Stimulated activated naive B cell treated with anti-CD40 and anti-IgM and Interleukin-4, amounts not matched to agents 10 μg/mL and 1 μg/mL and 100 μg/mL, for 72 hours (primary cell): ENCODE results near the gene DENND6B.

Experiments
- ATAC-seq, 2 donors: fragments of 150-1000 bp; cut with Tn5 transposase; replicated peaks; 2 replicates each; pipeline ENCODE4 v1.10.0; 2021; ENCODE audit warnings: moderate library complexity in 1 of 2
- DNase-seq: peaks from one replicate; pipeline ENCODE4 v3.0.0; 2021
- H3K27ac Mint-ChIP-seq: one replicate; pipeline ENCODE4 v1.8.0; 2022; ENCODE audit warnings: mild to moderate bottlenecking, mixed read lengths
- H3K27me3 Mint-ChIP-seq, 2 donors: one replicate each; pipeline ENCODE4 v1.8.0; 2022; ENCODE audit warnings: mixed read lengths in 2 of 2
- H3K36me3 Mint-ChIP-seq, 2 donors: one replicate each; pipeline ENCODE4 v1.8.0; 2022; ENCODE audit warnings: mixed read lengths in 2 of 2, mild to moderate bottlenecking in 1 of 2
- H3K4me1 Mint-ChIP-seq, 2 donors: one replicate each; pipeline ENCODE4 v1.8.0; 2022; ENCODE audit warnings: mixed read lengths in 2 of 2, mild to moderate bottlenecking in 1 of 2
- H3K4me3 Mint-ChIP-seq, 2 donors: one replicate each; pipeline ENCODE4 v1.8.0; 2022; ENCODE audit warnings: mild to moderate bottlenecking in 2 of 2, mixed read lengths in 2 of 2, moderate library complexity in 1 of 2
- H3K9me3 Mint-ChIP-seq, 2 donors: one replicate each; pipeline ENCODE4 v1.8.0; 2022; ENCODE audit warnings: mixed read lengths in 2 of 2, mild to moderate bottlenecking in 1 of 2

Gene DENND6B

GRCh38 chr22:50286275-50286674 lies 40.5 kb downstream of the DENND6B start:
- peaks cover 0 to 24% of the 10 kb centered on the region in 2 donors for H3K27me3 Mint-ChIP-seq
- peaks cover 5 to 9% of the 10 kb centered on the region in 2 donors for H3K4me1 Mint-ChIP-seq
- no peak for ATAC-seq
- H3K9me3 Mint-ChIP-seq, result no peaks in the 10 kb centered on the region
- peaks cover 0 to 15% of the 10 kb centered on the region in 2 donors for H3K36me3 Mint-ChIP-seq
- no peak overlapping the region for H3K27ac Mint-ChIP-seq
- no peak for DNase-seq
- no peak overlapping the region for H3K4me3 Mint-ChIP-seq

GRCh38 chr22:50285568-50286229 lies 41.1 kb downstream of the DENND6B start:
- peaks cover 2 to 3% of the 10 kb centered on the region in 2 donors for H3K4me1 Mint-ChIP-seq
- H3K27ac Mint-ChIP-seq, result no peak overlapping the region
- no peaks in the 10 kb centered on the region for H3K9me3 Mint-ChIP-seq
- peaks cover 3 to 20% of the 10 kb centered on the region in 2 donors for H3K36me3 Mint-ChIP-seq
- DNase-seq (no peak), ATAC-seq (no peak)
- H3K27me3 Mint-ChIP-seq, result peaks cover 0 to 18% of the 10 kb centered on the region in 2 donors
- H3K4me3 Mint-ChIP-seq, result no peak overlapping the region

DNA sequence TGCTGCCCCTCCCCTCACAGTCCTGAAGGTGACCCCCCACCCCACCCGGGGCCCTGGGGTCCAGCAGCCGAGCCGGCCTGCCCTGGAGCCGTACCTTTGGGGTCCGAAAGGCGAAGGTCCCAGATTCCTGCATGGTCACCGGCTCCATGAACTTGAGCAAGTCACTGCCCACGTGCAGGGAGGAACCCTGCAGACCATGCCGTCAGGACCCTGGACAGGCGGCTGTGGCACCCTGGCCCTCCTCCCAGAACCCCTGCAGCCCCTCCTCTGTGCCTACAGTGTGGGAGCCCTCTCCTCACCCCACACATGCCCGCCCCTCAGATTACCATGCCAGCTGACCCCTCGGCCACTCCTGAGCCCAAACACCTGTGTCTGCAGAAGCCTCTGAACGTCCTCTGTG lies 42.3 kb downstream of the DENND6B start:
- H3K9me3 Mint-ChIP-seq, result no peaks in the 10 kb centered on the region
- H3K36me3 Mint-ChIP-seq, result peaks cover 3 to 22% of the 10 kb centered on the region in 2 donors
- H3K27ac Mint-ChIP-seq, result no peak overlapping the region
- no peak overlapping the region for H3K4me3 Mint-ChIP-seq
- ATAC-seq (no peak), DNase-seq (no peak)
- H3K27me3 Mint-ChIP-seq, result peaks cover 0 to 15% of the 10 kb centered on the region in 2 donors
- H3K4me1 Mint-ChIP-seq, result peaks cover 0 to 2% of the 10 kb centered on the region in 2 donors

- Mint-ChIP-seq H3K4me3 (no peak overlapping the region), H3K9me3 (no peaks in the 10 kb centered on the region), H3K27me3 (peaks cover 0 to 9% of the 10 kb centered on the region in 2 donors), H3K27ac (no peak overlapping the region), H3K36me3 (peaks cover 3 to 23% of the 10 kb centered on the region in 2 donors), H3K4me1 (peaks cover 0 to 2% of the 10 kb centered on the region in 2 donors)
- DNase-seq (no peak), ATAC-seq (no peak)
Measured at GRCh38 chr22:50283821-50284220, 43.0 kb downstream of the DENND6B start.

- Mint-ChIP-seq H3K4me3 (no peak overlapping the region), H3K36me3 (peaks cover 3 to 21% of the 10 kb centered on the region in 2 donors), H3K9me3 (no peaks in the 10 kb centered on the region), H3K27me3 (no peaks in the 10 kb centered on the region), H3K4me1 (no peaks in the 10 kb centered on the region), H3K27ac (peak overlapping the region; percentile 31)
- ATAC-seq (no peak), DNase-seq (no peak)
Measured at GRCh38 chr22:50282361-50283155, 44.3 kb downstream of the DENND6B start.

DNA sequence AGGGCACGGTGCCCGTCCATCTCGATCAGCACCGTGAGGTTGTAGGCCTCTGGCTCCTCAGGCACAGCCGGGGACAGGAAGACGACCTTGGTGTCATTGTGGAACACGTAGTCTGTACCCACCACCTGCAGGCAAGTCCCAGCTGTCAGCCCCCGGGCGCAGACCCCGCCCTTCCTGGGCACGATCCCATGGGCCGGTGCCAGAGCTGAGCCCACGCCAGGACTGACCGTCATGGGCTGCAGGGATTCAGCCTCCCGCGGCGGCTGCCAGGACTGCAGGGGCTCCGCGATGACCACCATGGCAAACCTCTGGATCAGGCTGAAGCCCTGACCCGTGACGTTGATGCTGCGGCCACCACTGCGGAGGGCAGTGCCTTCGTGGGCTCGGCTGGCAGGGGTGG lies 44.9 kb downstream of the DENND6B start:
- DNase-seq (no peak), ATAC-seq (no peak)
- Mint-ChIP-seq H3K4me3 (no peak overlapping the region), H3K27ac (no peak overlapping the region), H3K36me3 (peaks cover 3 to 23% of the 10 kb centered on the region in 2 donors), H3K9me3 (no peaks in the 10 kb centered on the region), H3K4me1 (no peaks in the 10 kb centered on the region), H3K27me3 (no peaks in the 10 kb centered on the region)

GRCh38 chr22:50281384-50281760 lies 45.4 kb downstream of the DENND6B start:
- Mint-ChIP-seq H3K27ac (no peak overlapping the region), H3K9me3 (no peaks in the 10 kb centered on the region), H3K36me3 (peaks cover 3 to 23% of the 10 kb centered on the region in 2 donors), H3K27me3 (no peaks in the 10 kb centered on the region), H3K4me1 (no peaks in the 10 kb centered on the region), H3K4me3 (no peak overlapping the region)
- DNase-seq (no peak), ATAC-seq (no peak)

- H3K27me3 Mint-ChIP-seq, result no peaks in the 10 kb centered on the region
- no peaks in the 10 kb centered on the region for H3K4me1 Mint-ChIP-seq
- no peak overlapping the region for H3K27ac Mint-ChIP-seq
- H3K4me3 Mint-ChIP-seq, result no peak overlapping the region
- no peaks in the 10 kb centered on the region for H3K9me3 Mint-ChIP-seq
- DNase-seq (no peak), ATAC-seq (no peak)
- peaks cover 3 to 23% of the 10 kb centered on the region in 2 donors for H3K36me3 Mint-ChIP-seq
Measured at GRCh38 chr22:50280708-50281383, 46.0 kb downstream of the DENND6B start.

- no peak for ATAC-seq
Measured at GRCh38 chr22:50280022-50280707, 46.6 kb downstream of the DENND6B start.

DNA sequence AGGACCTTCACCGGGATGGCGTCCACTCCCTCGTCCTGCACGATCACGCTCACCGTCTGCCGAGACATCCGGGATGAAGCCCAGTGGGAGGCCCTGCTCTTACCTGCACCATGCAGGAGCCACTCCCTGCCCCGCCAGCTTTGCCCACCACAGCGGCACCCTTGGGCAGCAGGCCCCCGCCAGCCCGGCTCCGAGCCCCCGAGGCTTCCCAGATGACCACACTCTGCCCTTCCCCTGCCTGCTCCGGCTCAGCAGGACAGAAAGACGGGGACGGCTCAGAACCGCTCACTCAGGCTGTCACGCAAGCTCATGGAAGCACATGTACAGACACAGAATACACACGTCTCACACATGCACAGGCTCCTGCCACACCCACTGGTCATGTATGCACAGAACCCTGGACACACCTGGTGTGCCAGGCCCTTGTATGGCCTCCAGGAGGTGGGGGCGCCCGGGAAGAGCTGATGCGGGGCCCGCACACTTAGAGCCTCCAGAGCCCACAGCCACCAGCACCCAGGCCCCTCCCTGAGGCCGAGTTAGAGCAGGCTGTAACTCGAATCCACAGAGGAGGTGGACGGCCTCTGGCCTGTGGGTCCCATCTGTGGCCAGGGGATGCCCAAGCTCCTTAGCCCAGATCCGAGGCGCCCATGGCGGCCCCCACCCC lies 47.7 kb downstream of the DENND6B start:
- Mint-ChIP-seq H3K4me1 (peaks cover 2 to 4% of the 10 kb centered on the region in 2 donors), H3K27ac (no peak overlapping the region), H3K36me3 (peaks cover 3 to 20% of the 10 kb centered on the region in 2 donors), H3K4me3 (no peak overlapping the region), H3K9me3 (no peaks in the 10 kb centered on the region), H3K27me3 (no peaks in the 10 kb centered on the region)
- no peak for DNase-seq
- no peak for ATAC-seq

More at GRCh38 chr22:50280022-50280707, 46.6 kb downstream of the DENND6B start:
- H3K27me3 Mint-ChIP-seq, result no peaks in the 10 kb centered on the region
- no peak for DNase-seq
- peaks cover 0 to 2% of the 10 kb centered on the region in 2 donors for H3K4me1 Mint-ChIP-seq
- no peak overlapping the region for H3K4me3 Mint-ChIP-seq
- peaks cover 3 to 20% of the 10 kb centered on the region in 2 donors for H3K36me3 Mint-ChIP-seq
- no peak overlapping the region for H3K27ac Mint-ChIP-seq
- no peaks in the 10 kb centered on the region for H3K9me3 Mint-ChIP-seq

GRCh38 chr22:50278461-50278860 lies 48.4 kb downstream of the DENND6B start:
- Mint-ChIP-seq H3K27me3 (no peaks in the 10 kb centered on the region), H3K4me1 (peaks cover 6% of the 10 kb centered on the region in 2 donors), H3K4me3 (no peak overlapping the region), H3K27ac (no peak overlapping the region), H3K36me3 (peaks cover 3 to 20% of the 10 kb centered on the region in 2 donors), H3K9me3 (no peaks in the 10 kb centered on the region)
- no peak for DNase-seq
- no peak for ATAC-seq

- Mint-ChIP-seq H3K27ac (no peak overlapping the region), H3K4me1 (peaks cover 6% of the 10 kb centered on the region in 2 donors), H3K27me3 (no peaks in the 10 kb centered on the region), H3K4me3 (no peak overlapping the region), H3K9me3 (no peaks in the 10 kb centered on the region), H3K36me3 (peaks cover 3 to 20% of the 10 kb centered on the region in 2 donors)
- DNase-seq (no peak), ATAC-seq (no peak)
Measured at GRCh38 chr22:50277761-50278160, 49.1 kb downstream of the DENND6B start.

- H3K36me3 Mint-ChIP-seq, result peaks cover 3 to 14% of the 10 kb centered on the region in 2 donors
- H3K4me3 Mint-ChIP-seq, result no peak overlapping the region
- DNase-seq (no peak), ATAC-seq (peak; percentile 73 to 76)
- peaks cover 6% of the 10 kb centered on the region in 2 donors for H3K4me1 Mint-ChIP-seq
- H3K9me3 Mint-ChIP-seq, result no peaks in the 10 kb centered on the region
- no peaks in the 10 kb centered on the region for H3K27me3 Mint-ChIP-seq
- no peak overlapping the region for H3K27ac Mint-ChIP-seq
Measured at GRCh38 chr22:50276143-50276542, 50.7 kb downstream of the DENND6B start.
